ENCODE measurements around the gene XPO6.

Gene XPO6

DNA sequence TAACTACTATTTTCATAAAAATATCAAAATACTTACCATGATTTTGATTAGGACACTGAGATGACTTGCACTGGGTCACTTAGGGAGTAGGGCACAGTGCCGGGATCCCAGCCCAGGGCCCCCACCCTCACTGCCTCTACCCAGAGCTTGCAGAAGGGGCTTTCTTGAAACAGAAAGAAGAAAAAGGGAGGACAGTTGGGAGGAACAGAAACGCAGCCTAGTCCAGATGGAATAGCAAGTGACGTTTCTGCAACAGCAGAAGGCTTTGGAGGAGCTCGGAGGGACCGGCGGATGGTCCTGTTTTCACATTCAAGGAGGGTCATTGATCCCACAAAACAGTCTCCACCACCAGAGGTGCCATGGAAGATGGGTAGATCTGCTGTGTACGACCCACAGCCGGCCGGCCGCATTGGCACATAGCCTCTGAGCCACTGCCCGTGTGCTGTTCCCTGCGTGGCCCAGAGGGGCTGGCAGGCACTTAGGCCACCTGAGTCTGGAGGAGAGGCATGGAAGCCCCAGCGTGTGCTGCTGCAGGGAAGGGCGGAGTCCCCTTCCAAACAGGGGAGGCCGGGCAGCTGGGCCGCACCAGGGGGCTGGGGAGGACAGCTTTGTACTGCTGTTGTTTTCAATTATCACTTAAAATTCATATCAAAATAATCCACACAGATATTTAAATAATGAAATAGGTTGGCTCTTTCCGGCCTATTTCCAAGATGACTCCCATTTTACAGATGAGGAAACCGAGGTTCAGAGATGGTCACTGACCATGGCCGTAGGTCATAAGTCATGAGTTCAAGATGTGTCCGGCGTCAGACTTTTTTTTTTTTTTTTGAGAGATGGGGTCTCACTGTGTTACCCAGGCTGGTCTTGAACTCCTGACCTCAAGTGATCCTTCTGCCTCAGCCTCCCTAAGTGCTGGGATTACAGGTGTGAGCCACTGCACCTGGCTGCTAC lies 125.3 kb downstream of the XPO6 start:
- CTCF ChIA-PET: interaction anchor here (0.6 to 0.8 kb wide), 2 partner anchors 68 to 138 kb away, joined by 3 to 4 read pairs; no protein-coding TSS in a partner anchor

GRCh38 chr16:28085389-28086171 lies 126.2 kb downstream of the XPO6 start:
- no peak for DNase-seq (ENCODE audit: extremely low spot score)
- ChIA-PET POLR2A (no interaction called here), CTCF (interaction anchor here (0.8 kb wide), 1 partner anchor 69 kb away, joined by 3 read pairs; no protein-coding TSS in a partner anchor)
- TF ChIP-seq FOXM1 (IDR thresholded peaks at IDR 0.05; ENCODE audit: borderline replicate concordance) (no peak), SP1 (IDR thresholded peaks at IDR 0.05) (no peak), ELF4 (IDR thresholded peaks at IDR 0.05) (no peak), SUZ12 (IDR thresholded peaks at IDR 0.05) (no peak)

More for the DNA sequence above, 125.3 kb downstream of the XPO6 start:
- POLR2A ChIA-PET: no interaction called here
- TF ChIP-seq FOXK2 (IDR thresholded peaks at IDR 0.05): no peak
- no peak for DNase-seq (ENCODE audit: extremely low spot score)

DNA sequence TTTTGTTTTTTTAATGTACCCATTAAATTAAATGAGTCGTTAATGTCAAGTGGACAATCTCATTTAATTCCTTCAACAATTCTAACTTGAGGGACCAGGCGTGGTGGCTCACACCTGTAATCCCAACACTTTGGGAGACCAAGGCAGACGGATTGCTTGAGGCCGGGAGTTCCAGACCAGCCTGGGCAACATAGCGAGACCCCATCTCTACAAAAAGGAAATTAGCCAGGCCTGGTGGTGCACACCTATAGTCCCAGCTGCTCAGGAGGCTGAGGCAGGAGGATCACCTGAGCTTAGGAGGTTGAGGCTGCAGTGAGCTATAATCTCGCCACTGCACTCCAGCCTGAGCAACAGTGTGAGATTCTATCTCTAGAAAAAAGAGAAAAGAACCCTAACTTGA lies 127.6 kb downstream of the XPO6 start:
- TF ChIP-seq TARDBP (IDR thresholded peaks at IDR 0.05) (no peak), ARNT (IDR thresholded peaks at IDR 0.05) (no peak), L3MBTL2 (conservative IDR thresholded peaks at IDR 0.05) (no peak), ZNF384 (IDR thresholded peaks at IDR 0.05) (no peak), NFRKB (IDR thresholded peaks at IDR 0.05) (no peak), FOXM1 (IDR thresholded peaks at IDR 0.05; ENCODE audit: borderline replicate concordance) (no peak), HDGF (IDR thresholded peaks at IDR 0.05; ENCODE audit: borderline replicate concordance) (no peak), ELF4 (IDR thresholded peaks at IDR 0.05) (no peak), FOXK2 (IDR thresholded peaks at IDR 0.05) (no peak), FOXA1 (IDR thresholded peaks at IDR 0.05) (no peak), LEF1 (IDR thresholded peaks at IDR 0.05; ENCODE audit: borderline replicate concordance) (no peak), CTBP1 (IDR thresholded peaks at IDR 0.05; ENCODE audit: borderline replicate concordance) (no peak), SP1 (IDR thresholded peaks at IDR 0.05) (no peak), SUZ12 (IDR thresholded peaks at IDR 0.05) (no peak), BHLHE40 (IDR thresholded peaks at IDR 0.05; ENCODE audit: borderline replicate concordance) (no peak)
- TF ChIP-seq, protein P1, sequence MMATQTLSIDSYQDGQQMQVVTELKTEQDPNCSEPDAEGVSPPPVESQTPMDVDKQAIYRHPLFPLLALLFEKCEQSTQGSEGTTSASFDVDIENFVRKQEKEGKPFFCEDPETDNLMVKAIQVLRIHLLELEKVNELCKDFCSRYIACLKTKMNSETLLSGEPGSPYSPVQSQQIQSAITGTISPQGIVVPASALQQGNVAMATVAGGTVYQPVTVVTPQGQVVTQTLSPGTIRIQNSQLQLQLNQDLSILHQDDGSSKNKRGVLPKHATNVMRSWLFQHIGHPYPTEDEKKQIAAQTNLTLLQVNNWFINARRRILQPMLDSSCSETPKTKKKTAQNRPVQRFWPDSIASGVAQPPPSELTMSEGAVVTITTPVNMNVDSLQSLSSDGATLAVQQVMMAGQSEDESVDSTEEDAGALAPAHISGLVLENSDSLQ (IDR thresholded peaks at IDR 0.05): no peak
- ChIA-PET CTCF (interaction anchor here (0.7 kb wide), 1 partner anchor 110 kb away, joined by 3 read pairs; no protein-coding TSS in a partner anchor), POLR2A (no interaction called here)
- no peak for DNase-seq (ENCODE audit: extremely low spot score)

- no peak for TF ChIP-seq BHLHE40 (IDR thresholded peaks at IDR 0.05; ENCODE audit: borderline replicate concordance)
- no peak for TF ChIP-seq ELF4 (IDR thresholded peaks at IDR 0.05)
- no peak for TF ChIP-seq NFRKB (IDR thresholded peaks at IDR 0.05)
- TF ChIP-seq ARNT (IDR thresholded peaks at IDR 0.05): no peak
- no peak for TF ChIP-seq L3MBTL2 (conservative IDR thresholded peaks at IDR 0.05)
- TF ChIP-seq CTBP1 (IDR thresholded peaks at IDR 0.05; ENCODE audit: borderline replicate concordance): no peak
- TF ChIP-seq ZNF384 (IDR thresholded peaks at IDR 0.05): no peak
- TF ChIP-seq FOXK2 (IDR thresholded peaks at IDR 0.05): no peak
- TF ChIP-seq, protein P1 (IDR thresholded peaks at IDR 0.05): no peak
- TF ChIP-seq LEF1 (IDR thresholded peaks at IDR 0.05; ENCODE audit: borderline replicate concordance): no peak
- no peak for TF ChIP-seq FOXA1 (IDR thresholded peaks at IDR 0.05)
- no peak for TF ChIP-seq SUZ12 (IDR thresholded peaks at IDR 0.05)
- TF ChIP-seq TARDBP (IDR thresholded peaks at IDR 0.05): no peak
- TF ChIP-seq FOXM1 (IDR thresholded peaks at IDR 0.05; ENCODE audit: borderline replicate concordance): no peak
- no peak for TF ChIP-seq HDGF (IDR thresholded peaks at IDR 0.05; ENCODE audit: borderline replicate concordance)
- no peak for TF ChIP-seq SP1 (IDR thresholded peaks at IDR 0.05)
- ChIA-PET POLR2A (no interaction called here), CTCF (interaction anchor here (0.9 kb wide), 1 partner anchor 12 kb away, joined by 4 read pairs; no protein-coding TSS in a partner anchor)
- DNase-seq (ENCODE audit: extremely low spot score): no peak
Observed at GRCh38 chr16:28082624-28083023, 129.1 kb downstream of the XPO6 start.

- no peak for TF ChIP-seq ZNF384 (IDR thresholded peaks at IDR 0.05)
- TF ChIP-seq FOXK2 (IDR thresholded peaks at IDR 0.05): no peak
- TF ChIP-seq LEF1 (IDR thresholded peaks at IDR 0.05; ENCODE audit: borderline replicate concordance): no peak
- no peak for TF ChIP-seq SP1 (IDR thresholded peaks at IDR 0.05)
- TF ChIP-seq BHLHE40 (IDR thresholded peaks at IDR 0.05; ENCODE audit: borderline replicate concordance): no peak
- no peak for TF ChIP-seq NFRKB (IDR thresholded peaks at IDR 0.05)
- TF ChIP-seq, protein P1 (IDR thresholded peaks at IDR 0.05): no peak
- TF ChIP-seq SUZ12 (IDR thresholded peaks at IDR 0.05): no peak
- TF ChIP-seq FOXM1 (IDR thresholded peaks at IDR 0.05; ENCODE audit: borderline replicate concordance): no peak
- TF ChIP-seq ARNT (IDR thresholded peaks at IDR 0.05): no peak
- TF ChIP-seq ELF4 (IDR thresholded peaks at IDR 0.05): no peak
- TF ChIP-seq FOXA1 (IDR thresholded peaks at IDR 0.05): no peak
- no peak for TF ChIP-seq CTBP1 (IDR thresholded peaks at IDR 0.05; ENCODE audit: borderline replicate concordance)
- no peak for TF ChIP-seq TARDBP (IDR thresholded peaks at IDR 0.05)
- TF ChIP-seq L3MBTL2 (conservative IDR thresholded peaks at IDR 0.05): no peak
- TF ChIP-seq HDGF (IDR thresholded peaks at IDR 0.05; ENCODE audit: borderline replicate concordance): no peak
- DNase-seq (ENCODE audit: extremely low spot score): no peak
- ChIA-PET POLR2A (no interaction called here), CTCF (no interaction called here)
Observed at GRCh38 chr16:28081391-28081968, 130.3 kb downstream of the XPO6 start.

All from HEK293T (cell line).